DMS 273 treated with DMSO at 0.1 percent for 48 hours (cell line): Measurements from ENCODE around the gene TBX4.
"Not testable (repeated sequence)": the region's sequence is repeated elsewhere in the genome, so short reads cannot be mapped to it uniquely, and the experiment has no call there.

Experiments
- DNase-seq: peaks from one replicate; lab custom pipeline; 2025; lab: John Stamatoyannopoulos, UW

The TBX4 gene

GRCh38 chr17:61429274-61429673 is 22.9 kb upstream of the TBX4 start:
- DNase-seq: no peak

GRCh38 chr17:61429831-61430230 is 22.4 kb upstream of the TBX4 start:
- DNase-seq: not testable (repeated sequence)

- no peak for DNase-seq
Observed at GRCh38 chr17:61431594-61432311, 20.5 kb upstream of the TBX4 start.

- DNase-seq: no peak
Observed at GRCh38 chr17:61436273-61436672, 15.9 kb upstream of the TBX4 start.

GRCh38 chr17:61436995-61437704 is 15.1 kb upstream of the TBX4 start:
- DNase-seq: no peak

- no peak for DNase-seq
Observed at GRCh38 chr17:61440697-61441096, 11.5 kb upstream of the TBX4 start.

GRCh38 chr17:61441507-61441906 is 10.7 kb upstream of the TBX4 start:
- not testable (repeated sequence) for DNase-seq

GRCh38 chr17:61442136-61442775 is 10.0 kb upstream of the TBX4 start:
- DNase-seq: no peak

GRCh38 chr17:61442878-61443474 is 9.2 kb upstream of the TBX4 start:
- DNase-seq: no peak

- DNase-seq: no peak
Observed at GRCh38 chr17:61443475-61443882, 8.7 kb upstream of the TBX4 start.

- DNase-seq: no peak
Observed at GRCh38 chr17:61444075-61444474, 8.1 kb upstream of the TBX4 start.

GRCh38 chr17:61444831-61445230 is 7.4 kb upstream of the TBX4 start:
- no peak for DNase-seq

GRCh38 chr17:61447358-61447757 is 4.9 kb upstream of the TBX4 start:
- no peak for DNase-seq

GRCh38 chr17:61448042-61448441 is 4.2 kb upstream of the TBX4 start:
- DNase-seq: no peak

- DNase-seq: not testable (repeated sequence)
Observed at GRCh38 chr17:61449140-61449539, 3.1 kb upstream of the TBX4 start.

- no peak for DNase-seq
Observed at GRCh38 chr17:61449707-61450640, 2.2 kb upstream of the TBX4 start.

GRCh38 chr17:61450641-61451537 is 1.3 kb upstream of the TBX4 start:
- DNase-seq: no peak

- no peak for DNase-seq
Observed at GRCh38 chr17:61451538-61452300, 503 bp upstream of the TBX4 start.

- DNase-seq: no peak
Observed at GRCh38 chr17:61453566-61454380, 1.6 kb downstream of the TBX4 start.
